GM12878 (cell line): ENCODE measurements around the gene RANBP9. TPM values are rescaled to one million over a fixed set of nuclear protein-coding genes. Genes with fewer than 3 reads are reported as not detected.

ENCODE experiments used
- ATAC-seq: fragments of 200-7000 bp; cut with Tn5 transposase; 3 replicates; pipeline ENCODE4 v1.9.1; 2020; ENCODE audit warnings: mild to moderate bottlenecking, moderate library complexity
- BruUV-seq: library from RNA; stranded (reverse); fragments of 400-500 nt; replicated peaks from 2 replicates; lab custom pipeline; 2021; lab: Mats Ljungman, UMichigan
- CTCF ChIA-PET: fragments of 300-600 bp; sonication (Branson Sonifier 250); formaldehyde crosslinking; extraction: SDS; loops from one replicate; lab custom pipeline; 2021; ENCODE audit warnings: inconsistent platforms; lab: Yijun Ruan, JAX
- POLR2A ChIA-PET: fragments of 350-600 bp; formaldehyde crosslinking; extraction: SDS; loops from one replicate; lab custom pipeline; 2021; ENCODE audit warnings: inconsistent platforms; lab: Charles Lee
- RAD21 ChIA-PET: fragments of 300-600 bp; sonication (Branson Sonifier 250); formaldehyde crosslinking; loops from one replicate; lab custom pipeline; 2023; ENCODE audit warnings: antibody characterized with exemption; ENCODE audit not compliant: unreplicated experiment; lab: Charles Lee
- SMC1A ChIA-PET: fragments of 300-600 bp; sonication (Branson Sonifier 250); formaldehyde crosslinking; loops from one replicate; lab custom pipeline; 2023; ENCODE audit not compliant: unreplicated experiment, uncharacterized antibody; lab: Charles Lee
- DNase-seq: peaks from one replicate; pipeline ENCODE4 v3.0.0-alpha.2; 2011; ENCODE audit warnings: low read depth, low spot score
- FAIRE-seq: peaks from 3 replicates; lab custom pipeline; 2011; peaks lifted over from hg19 to GRCh38; lab: Jason Lieb, UNC
- H2AFZ ChIP-seq: 2 replicates; pipeline ENCODE4 v1.6.0; 2011; ENCODE audit warnings: low read depth, low read length, control low read depth; ENCODE audit not compliant: control insufficient read depth
- H3K27ac ChIP-seq: 2 replicates; pipeline ENCODE4 v1.5.1; 2011; ENCODE audit warnings: control low read depth; ENCODE audit not compliant: control insufficient read depth, insufficient read depth
- H3K27me3 ChIP-seq, 2 experiments: replicated peaks in 1 of 2; 2 replicates each; pipeline versions ENCODE4 v1.6.0 to v1.6.1; 2011; ENCODE audit warnings: low read length in 1 of 2; ENCODE audit not compliant: control insufficient read depth in 2 of 2, insufficient read depth in 2 of 2
- H3K36me3 ChIP-seq, 2 experiments: 2 replicates each; pipeline ENCODE4 v1.5.1; 2011; ENCODE audit warnings: low read length in 1 of 2; ENCODE audit not compliant: control insufficient read depth in 2 of 2, insufficient read depth in 2 of 2
- H3K4me1 ChIP-seq: 2 replicates; pipeline ENCODE4 v1.6.1; 2011; ENCODE audit warnings: mild to moderate bottlenecking, low read length, moderate library complexity, mixed read lengths; ENCODE audit not compliant: control insufficient read depth, insufficient read depth
- H3K4me2 ChIP-seq: 2 replicates; pipeline ENCODE4 v1.6.0; 2011; ENCODE audit warnings: control low read depth; ENCODE audit not compliant: control insufficient read depth, insufficient read depth
- H3K4me3 ChIP-seq: fragments of 200-600 bp; sonication (generic); 2 replicates; pipeline ENCODE4 v1.5.1; 2016
- H3K79me2 ChIP-seq: 2 replicates; pipeline ENCODE4 v1.6.0; 2011; ENCODE audit warnings: low read length; ENCODE audit not compliant: control insufficient read depth, insufficient read depth
- H3K9ac ChIP-seq: 2 replicates; pipeline ENCODE4 v1.8.0; 2011; ENCODE audit warnings: low read length, control low read depth, mixed read lengths; ENCODE audit not compliant: control insufficient read depth, insufficient read depth
- H3K9me3 ChIP-seq: replicated peaks from 3 replicates; pipeline ENCODE4 v1.5.1; 2011; ENCODE audit warnings: mild to moderate bottlenecking, low read length; ENCODE audit not compliant: control insufficient read depth, insufficient read depth
- H4K20me1 ChIP-seq: 2 replicates; pipeline ENCODE4 v1.6.0; 2011; ENCODE audit not compliant: control insufficient read depth, insufficient read depth
- BACH1 ChIP-seq: fragments of 450-650 bp; IDR thresholded peaks from 2 replicates; pipeline ENCODE4 v1.6.1; 2017; ENCODE audit warnings: mild to moderate bottlenecking, borderline replicate concordance
- CBX5 ChIP-seq: sonication (generic); IDR thresholded peaks from 2 replicates; pipeline ENCODE4 v1.6.1; 2016; ENCODE audit warnings: low read depth, moderate library complexity, mild to moderate bottlenecking, inconsistent platforms
- DPF2 ChIP-seq: fragments of 450-650 bp; IDR thresholded peaks from 2 replicates; pipeline ENCODE4 v1.6.1; 2017; ENCODE audit warnings: mild to moderate bottlenecking
- EZH2 ChIP-seq: IDR thresholded peaks from 2 replicates; pipeline ENCODE4 v1.6.1; 2012; ENCODE audit warnings: low read depth, mild to moderate bottlenecking, control low read depth, inconsistent platforms, low read length, borderline replicate concordance; ENCODE audit not compliant: control insufficient read depth
- IRF3 ChIP-seq: fragments of 450-650 bp; IDR thresholded peaks from 2 replicates; pipeline ENCODE4 v1.6.1; 2014; ENCODE audit warnings: mild to moderate bottlenecking
- NR2C1 ChIP-seq: fragments of 450-650 bp; IDR thresholded peaks from 2 replicates; pipeline ENCODE4 v1.6.1; 2017; ENCODE audit warnings: antibody characterized with exemption, mild to moderate bottlenecking, moderate library complexity
- PAX8 ChIP-seq: fragments of 450-650 bp; IDR thresholded peaks from 2 replicates; pipeline ENCODE4 v1.6.1; 2017; ENCODE audit warnings: mild to moderate bottlenecking, moderate library complexity
- PKNOX1 ChIP-seq: fragments of 450-650 bp; IDR thresholded peaks from 2 replicates; pipeline ENCODE4 v1.6.1; 2016; ENCODE audit warnings: mild to moderate bottlenecking
- POLR2AphosphoS5 ChIP-seq: IDR thresholded peaks from 2 replicates; pipeline ENCODE4 v1.6.1; 2011; ENCODE audit warnings: mild to moderate bottlenecking, low read length, inconsistent platforms
- RFX5 ChIP-seq: IDR thresholded peaks from 2 replicates; pipeline ENCODE4 v1.6.1; 2011; ENCODE audit warnings: low read depth, low read length, improper control_type of control experiment
- SKIL ChIP-seq: fragments of 450-650 bp; IDR thresholded peaks from 2 replicates; pipeline ENCODE4 v1.6.1; 2017; ENCODE audit warnings: mild to moderate bottlenecking, low read depth, inconsistent platforms; ENCODE audit not compliant: poor library complexity, severe bottlenecking
- SMAD1 ChIP-seq: fragments of 450-650 bp; IDR thresholded peaks from 2 replicates; pipeline ENCODE4 v1.6.1; 2018; ENCODE audit warnings: mild to moderate bottlenecking, low read depth; ENCODE audit not compliant: partially characterized antibody
- SMARCA5 ChIP-seq: fragments of 450-650 bp; IDR thresholded peaks from 2 replicates; pipeline ENCODE4 v1.6.1; 2017; ENCODE audit warnings: mild to moderate bottlenecking
- TCF12 ChIP-seq: IDR thresholded peaks from 2 replicates; pipeline ENCODE4 v1.6.1; 2011; ENCODE audit warnings: low read depth, mild to moderate bottlenecking, low read length
- TCF7 ChIP-seq: IDR thresholded peaks from 2 replicates; pipeline ENCODE4 v1.6.1; 2014; ENCODE audit warnings: antibody characterized with exemption, borderline replicate concordance
- ZBTB33 ChIP-seq: fragments of 450-650 bp; IDR thresholded peaks from 2 replicates; pipeline ENCODE4 v1.6.1; 2017; ENCODE audit warnings: mild to moderate bottlenecking
- WGBS: methylation state at CpG from one replicate; pipeline ENCODE4 v1.1.6; 2016; ENCODE audit warnings: low lambda C conversion rate; ENCODE audit not compliant: insufficient replicate concordance, insufficient coverage; ENCODE audit errors: missing lambda C conversion rate; 5-methylcytosine and 5-hydroxymethylcytosine counted together
- in situ Hi-C: fragments of 300-500 bp; cut with MboI; formaldehyde crosslinking; loops from 9 replicates; pipeline ENCODE4 v1.14.3; 2018; ENCODE audit warnings: mixed read lengths
- intact Hi-C: fragments of 100-400 bp; cut with micrococcal nuclease; formaldehyde crosslinking; loops from one replicate; pipeline ENCODE4 v1.14.2; 2022; ENCODE audit not compliant: unreplicated experiment
- polyA plus RNA-seq, 11 experiments: library from polyadenylated mRNA; depleted of rRNA in 4 of 11; unstranded in 6 of 11; stranded (reverse) in 5 of 11; fragments of >200 nt; fragmentation: Nextera tagmentation in 4 of 11; fragmentation: Illumina TruSeq in 1 of 11; extraction: Ambion mirVana in 4 of 11; extraction: Trizol in 1 of 11; gene quantifications; 1 replicate in 1 of 11; 2 replicates in 10 of 11; pipeline versions ENCODE4 v1.2.1 to v1.2.3, GENCODE V29; 2011 to 2016; ENCODE audit warnings: inconsistent platforms in 2 of 11, missing spikeins in 2 of 11, low read depth in 1 of 11
- total RNA-seq, 4 experiments: library from RNA; depleted of rRNA in 3 of 4; stranded (reverse); fragments of >200 nt in 3 of 4; fragmentation: Illumina TruSeq in 1 of 4; extraction: Trizol in 1 of 4; gene quantifications; 2 replicates each; pipeline versions ENCODE4 v1.2.1 to v1.2.3, GENCODE V29; 2013 to 2021

The RANBP9 gene
- total and polyA plus RNA-seq, 10 of the 15 experiments (the other 5 are each of a cell fraction or from before 2014, with no cell fraction given), result 3.7 to 43.1 (median 16.2) TPM

- WGBS, result under 1% methylated on average over 69 of the region's 85 CpGs
- ChIA-PET SMC1A (interaction anchor here (0.6 to 2.7 kb wide), 22 partner anchors 9 to 706 kb away, joined by 3 to 14 read pairs (median 3); partner anchors contain the start of genes MCUR1 and SIRT5), CTCF (interaction anchor here (0.6 to 4.5 kb wide), 38 partner anchors 9 to 496 kb away, joined by 3 to 41 read pairs (median 4); partner anchors contain the start of gene SIRT5)
- TF ChIP-seq ZBTB33 (no peak), CBX5 (peak; percentile 13; the same call in 1 of the 2 replicates), PKNOX1 (no peak), RFX5 (no peak), SMAD1 (no peak), IRF3 (no peak), SMARCA5 (no peak; the same call in none of the 2 replicates), SKIL (peak; percentile 68), TCF7 (no peak), POLR2AphosphoS5 (peak; percentile 86), TCF12 (peak; percentile 87; the same call in 1 of the 2 replicates), BACH1 (peak; percentile 45), DPF2 (peak; percentile 75; the same call in 1 of the 2 replicates), NR2C1 (peak; percentile 100), PAX8 (no peak), EZH2 (no peak)
Measured at GRCh38 chr6:13614926-13615791, 96.5 kb downstream of the RANBP9 start, which contains the start of gene NOL7. NOL7 (plus strand) TSS chr6:13615335; CDS start chr6:13615359, 24 bp downstream.

More at GRCh38 chr6:13614926-13615791, 96.5 kb downstream of the RANBP9 start, which contains the start of gene NOL7:
- H3K9me3 ChIP-seq, result no peaks in the 10 kb centered on the region
- H3K79me2 ChIP-seq, result peaks cover 41% of the 10 kb centered on the region
- peaks cover 17% of the 10 kb centered on the region for H3K4me1 ChIP-seq
- H4K20me1 ChIP-seq, result no peaks in the 10 kb centered on the region
- H3K27me3 ChIP-seq, result no peaks in the 10 kb centered on the region
- peak within 1 kb of the TSS; percentile 89 for H3K4me2 ChIP-seq
- TSS peak; percentile 63 for BruUV-seq
- ChIA-PET POLR2A (interaction anchor here (0.6 to 2.2 kb wide), 12 partner anchors 17 to 341 kb away, joined by 3 to 12 read pairs (median 3); partner anchors contain the start of genes RANBP9 and SIRT5), RAD21 (interaction anchor here (0.5 to 3.8 kb wide), 18 partner anchors 9 to 287 kb away, joined by 3 to 22 read pairs (median 4); partner anchors contain the start of genes GFOD1, SIRT5 and TBC1D7)
- in situ Hi-C loops, result no loop called here
- H3K9ac ChIP-seq, result peak within 1 kb of the TSS; percentile 96
- H3K36me3 ChIP-seq, result peaks cover 4 to 24% of the 10 kb centered on the region in 2 experiments; a peak in 3 of 4 replicates
- DNase-seq (peak; percentile 95), ATAC-seq (peak; percentile 91), FAIRE-seq (peak; percentile 94)
- H3K27ac ChIP-seq, result peak within 1 kb of the TSS; percentile 96
- intact Hi-C loops, result loop anchor here (1.0 to 10.0 kb wide), 5 partner anchors 40 to 420 kb away; partner anchors contain the start of genes RANBP9 and SIRT5
- peak within 1 kb of the TSS; percentile 92 for H2AFZ ChIP-seq
- H3K4me3 ChIP-seq, result peak within 1 kb of the TSS; percentile 94
